GM12878 (cell line): ENCODE data around the gene HBD. TPM values are rescaled to one million over a fixed set of nuclear protein-coding genes. Genes with fewer than 3 reads are reported as not detected.

Source experiments
- ATAC-seq: fragments of 200-7000 bp; cut with Tn5 transposase; 3 replicates; pipeline ENCODE4 v1.9.1; 2020; ENCODE audit warnings: mild to moderate bottlenecking, moderate library complexity
- BruUV-seq: library from RNA; stranded (reverse); fragments of 400-500 nt; replicated peaks from 2 replicates; lab custom pipeline; 2021; lab: Mats Ljungman, UMichigan
- CTCF ChIA-PET: fragments of 300-600 bp; sonication (Branson Sonifier 250); formaldehyde crosslinking; extraction: SDS; loops from one replicate; lab custom pipeline; 2021; ENCODE audit warnings: inconsistent platforms; lab: Yijun Ruan, JAX
- POLR2A ChIA-PET: fragments of 350-600 bp; formaldehyde crosslinking; extraction: SDS; loops from one replicate; lab custom pipeline; 2021; ENCODE audit warnings: inconsistent platforms; lab: Charles Lee
- RAD21 ChIA-PET: fragments of 300-600 bp; sonication (Branson Sonifier 250); formaldehyde crosslinking; loops from one replicate; lab custom pipeline; 2023; ENCODE audit warnings: antibody characterized with exemption; ENCODE audit not compliant: unreplicated experiment; lab: Charles Lee
- SMC1A ChIA-PET: fragments of 300-600 bp; sonication (Branson Sonifier 250); formaldehyde crosslinking; loops from one replicate; lab custom pipeline; 2023; ENCODE audit not compliant: unreplicated experiment, uncharacterized antibody; lab: Charles Lee
- DNase-seq: peaks from one replicate; pipeline ENCODE4 v3.0.0-alpha.2; 2011; ENCODE audit warnings: low read depth, low spot score
- FAIRE-seq: peaks from 3 replicates; lab custom pipeline; 2011; peaks lifted over from hg19 to GRCh38; lab: Jason Lieb, UNC
- H2AFZ ChIP-seq: 2 replicates; pipeline ENCODE4 v1.6.0; 2011; ENCODE audit warnings: low read depth, low read length, control low read depth; ENCODE audit not compliant: control insufficient read depth
- H3K27ac ChIP-seq: 2 replicates; pipeline ENCODE4 v1.5.1; 2011; ENCODE audit warnings: control low read depth; ENCODE audit not compliant: control insufficient read depth, insufficient read depth
- H3K27me3 ChIP-seq, 2 experiments: replicated peaks in 1 of 2; 2 replicates each; pipeline versions ENCODE4 v1.6.0 to v1.6.1; 2011; ENCODE audit warnings: low read length in 1 of 2; ENCODE audit not compliant: control insufficient read depth in 2 of 2, insufficient read depth in 2 of 2
- H3K36me3 ChIP-seq, 2 experiments: 2 replicates each; pipeline ENCODE4 v1.5.1; 2011; ENCODE audit warnings: low read length in 1 of 2; ENCODE audit not compliant: control insufficient read depth in 2 of 2, insufficient read depth in 2 of 2
- H3K4me1 ChIP-seq: 2 replicates; pipeline ENCODE4 v1.6.1; 2011; ENCODE audit warnings: mild to moderate bottlenecking, low read length, moderate library complexity, mixed read lengths; ENCODE audit not compliant: control insufficient read depth, insufficient read depth
- H3K4me2 ChIP-seq: 2 replicates; pipeline ENCODE4 v1.6.0; 2011; ENCODE audit warnings: control low read depth; ENCODE audit not compliant: control insufficient read depth, insufficient read depth
- H3K4me3 ChIP-seq: fragments of 200-600 bp; sonication (generic); 2 replicates; pipeline ENCODE4 v1.5.1; 2016
- H3K79me2 ChIP-seq: 2 replicates; pipeline ENCODE4 v1.6.0; 2011; ENCODE audit warnings: low read length; ENCODE audit not compliant: control insufficient read depth, insufficient read depth
- H3K9ac ChIP-seq: 2 replicates; pipeline ENCODE4 v1.8.0; 2011; ENCODE audit warnings: low read length, control low read depth, mixed read lengths; ENCODE audit not compliant: control insufficient read depth, insufficient read depth
- H3K9me3 ChIP-seq: replicated peaks from 3 replicates; pipeline ENCODE4 v1.5.1; 2011; ENCODE audit warnings: mild to moderate bottlenecking, low read length; ENCODE audit not compliant: control insufficient read depth, insufficient read depth
- H4K20me1 ChIP-seq: 2 replicates; pipeline ENCODE4 v1.6.0; 2011; ENCODE audit not compliant: control insufficient read depth, insufficient read depth
- FOXM1 ChIP-seq: IDR thresholded peaks from 2 replicates; pipeline ENCODE4 v1.6.1; 2012; ENCODE audit warnings: low read depth, mild to moderate bottlenecking, inconsistent platforms, low read length, moderate library complexity
- GABPA ChIP-seq: IDR thresholded peaks from 2 replicates; pipeline ENCODE4 v1.6.1; 2014; ENCODE audit warnings: antibody characterized with exemption, low read depth, mild to moderate bottlenecking, inconsistent platforms
- MEF2A ChIP-seq: IDR thresholded peaks from 2 replicates; pipeline ENCODE4 v1.6.1; 2011; ENCODE audit warnings: low read depth, mild to moderate bottlenecking, low read length, moderate library complexity; ENCODE audit not compliant: insufficient read depth
- NR2F1 ChIP-seq: fragments of 450-650 bp; conservative IDR thresholded peaks from 2 replicates; pipeline ENCODE4 v1.6.1; 2017; ENCODE audit warnings: mild to moderate bottlenecking
- PKNOX1 ChIP-seq: fragments of 450-650 bp; IDR thresholded peaks from 2 replicates; pipeline ENCODE4 v1.6.1; 2016; ENCODE audit warnings: mild to moderate bottlenecking
- SP1 ChIP-seq: IDR thresholded peaks from one replicate; pipeline ENCODE4 v1.6.1; 2011; ENCODE audit warnings: low read depth, low read length
- ZNF687 ChIP-seq: fragments of 450-650 bp; IDR thresholded peaks from 2 replicates; pipeline ENCODE4 v1.6.1; 2017; ENCODE audit warnings: mild to moderate bottlenecking, moderate library complexity
- WGBS: methylation state at CpG from one replicate; pipeline ENCODE4 v1.1.6; 2016; ENCODE audit warnings: low lambda C conversion rate; ENCODE audit not compliant: insufficient replicate concordance, insufficient coverage; ENCODE audit errors: missing lambda C conversion rate; 5-methylcytosine and 5-hydroxymethylcytosine counted together
- in situ Hi-C: fragments of 300-500 bp; cut with MboI; formaldehyde crosslinking; loops from 9 replicates; pipeline ENCODE4 v1.14.3; 2018; ENCODE audit warnings: mixed read lengths
- intact Hi-C: fragments of 100-400 bp; cut with micrococcal nuclease; formaldehyde crosslinking; loops from one replicate; pipeline ENCODE4 v1.14.2; 2022; ENCODE audit not compliant: unreplicated experiment
- polyA plus RNA-seq, 11 experiments: library from polyadenylated mRNA; depleted of rRNA in 4 of 11; unstranded in 6 of 11; stranded (reverse) in 5 of 11; fragments of >200 nt; fragmentation: Nextera tagmentation in 4 of 11; fragmentation: Illumina TruSeq in 1 of 11; extraction: Ambion mirVana in 4 of 11; extraction: Trizol in 1 of 11; gene quantifications; 1 replicate in 1 of 11; 2 replicates in 10 of 11; pipeline versions ENCODE4 v1.2.1 to v1.2.3, GENCODE V29; 2011 to 2016; ENCODE audit warnings: inconsistent platforms in 2 of 11, missing spikeins in 2 of 11, low read depth in 1 of 11
- total RNA-seq, 4 experiments: library from RNA; depleted of rRNA in 3 of 4; stranded (reverse); fragments of >200 nt in 3 of 4; fragmentation: Illumina TruSeq in 1 of 4; extraction: Trizol in 1 of 4; gene quantifications; 2 replicates each; pipeline versions ENCODE4 v1.2.1 to v1.2.3, GENCODE V29; 2013 to 2021

The HBD gene
- total and polyA plus RNA-seq, 10 of the 15 experiments (the other 5 are each of a cell fraction or from before 2014, with no cell fraction given), result 0.11 to 0.32 TPM; not detected in 8

- Histone ChIP-seq H3K4me1 (no peaks in the 10 kb centered on the region), H3K4me2 (no peak overlapping the region), H2AFZ (no peak overlapping the region), H3K27ac (no peak overlapping the region), H3K79me2 (no peaks in the 10 kb centered on the region), H3K36me3 (no peaks in the 10 kb centered on the region), H4K20me1 (no peaks in the 10 kb centered on the region), H3K27me3 (no peaks in the 10 kb centered on the region), H3K4me3 (no peak overlapping the region), H3K9ac (no peak overlapping the region), H3K9me3 (no peaks in the 10 kb centered on the region)
- ChIA-PET POLR2A (no interaction called here), CTCF (no interaction called here), RAD21 (no interaction called here), SMC1A (interaction anchor here (3.7 kb wide), 1 partner anchor 11 kb away, joined by 12 read pairs; no protein-coding TSS in a partner anchor)
- ATAC-seq, result no peak
- BruUV-seq, result no TSS peak
- 56% methylated on average over 3 of the region's 3 CpGs for WGBS
- TF ChIP-seq ZNF687 (no peak), SP1 (no peak), GABPA (no peak), NR2F1 (no peak), PKNOX1 (no peak), MEF2A (no peak), FOXM1 (no peak)
- DNase-seq, result no peak
- in situ Hi-C loops (no loop called here), intact Hi-C loops (no loop called here)
- FAIRE-seq, result no peak
These were observed 36.7 kb downstream of the HBD start for GRCh38 chr11:5197536-5197935.
